Measurements from ENCODE around the gene ARMH3.

ARMH3 gene

DNA sequence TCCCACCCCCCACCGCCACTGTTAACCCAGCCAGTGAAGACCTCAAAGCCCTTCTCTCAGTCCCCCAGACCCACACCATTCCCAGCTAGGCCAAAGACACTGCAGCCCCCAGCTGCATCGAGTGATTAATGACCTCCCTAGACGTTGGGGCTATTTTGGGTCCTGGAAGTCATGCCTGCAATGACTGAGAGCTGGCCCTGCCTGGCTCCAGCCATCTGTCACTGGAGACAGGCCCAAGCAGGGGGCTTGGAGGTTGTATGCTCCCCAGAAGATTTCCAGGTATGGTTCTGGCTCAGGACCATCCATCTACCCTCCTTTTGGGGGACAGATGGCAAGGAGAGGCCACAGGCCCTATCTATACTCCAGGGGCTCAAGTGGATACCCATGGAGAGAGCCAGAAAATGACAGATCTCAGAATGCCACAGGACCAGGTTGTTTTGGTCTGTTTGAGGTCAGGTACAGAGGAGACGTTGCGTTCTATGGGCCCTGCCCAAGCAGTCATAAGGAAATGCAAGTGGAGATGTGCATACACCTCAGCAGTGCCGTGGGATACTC is 217.5 kb downstream of the ARMH3 start:
- no peak for DNase-seq (ENCODE audit: low read depth in 3 of 3, low spot score in 1 of 3)

DNA sequence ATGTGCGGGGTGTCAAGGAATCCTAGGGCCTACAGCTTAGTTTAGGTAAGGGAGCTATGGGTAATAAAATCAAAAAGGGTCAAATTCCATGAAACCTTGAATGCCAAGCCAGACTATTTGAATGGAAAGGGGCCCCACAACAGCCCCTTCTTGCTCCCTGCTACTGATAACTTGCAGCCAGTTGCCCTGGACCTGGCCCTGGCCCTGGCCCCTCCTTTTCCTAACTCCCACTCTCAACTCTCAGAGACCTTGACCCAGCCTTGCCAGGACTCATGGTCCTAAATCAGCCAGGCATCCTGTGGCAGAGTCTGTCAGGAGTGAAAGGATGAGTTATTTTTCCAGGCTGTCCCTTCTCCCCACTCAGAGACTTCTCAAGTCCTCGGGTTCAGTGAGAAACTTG is 218.2 kb downstream of the ARMH3 start:
- DNase-seq (ENCODE audit: low read depth in 3 of 3, low spot score in 1 of 3), result no peak

DNA sequence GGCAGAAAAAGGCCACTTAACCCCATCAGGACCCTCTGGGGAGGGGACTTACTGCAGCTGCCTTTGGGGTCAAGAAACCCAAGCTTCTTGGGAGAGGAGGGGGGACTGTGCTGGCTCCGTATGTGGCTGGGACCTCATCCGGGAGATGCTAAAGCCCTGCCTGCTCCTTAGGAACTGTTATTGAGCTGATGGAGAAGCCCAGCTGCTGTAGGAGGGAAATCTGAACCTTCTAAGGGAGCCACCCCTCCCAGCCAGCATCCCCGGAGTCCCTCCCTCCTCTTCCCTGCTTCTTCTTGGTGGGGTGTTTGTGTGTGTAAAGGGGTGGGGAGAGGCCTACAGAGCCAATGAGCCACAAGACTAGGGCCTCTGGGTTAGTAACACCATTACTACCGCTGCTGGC is 220.6 kb downstream of the ARMH3 start:
- no peak for DNase-seq (ENCODE audit: low read depth in 3 of 3, low spot score in 1 of 3)

DNA sequence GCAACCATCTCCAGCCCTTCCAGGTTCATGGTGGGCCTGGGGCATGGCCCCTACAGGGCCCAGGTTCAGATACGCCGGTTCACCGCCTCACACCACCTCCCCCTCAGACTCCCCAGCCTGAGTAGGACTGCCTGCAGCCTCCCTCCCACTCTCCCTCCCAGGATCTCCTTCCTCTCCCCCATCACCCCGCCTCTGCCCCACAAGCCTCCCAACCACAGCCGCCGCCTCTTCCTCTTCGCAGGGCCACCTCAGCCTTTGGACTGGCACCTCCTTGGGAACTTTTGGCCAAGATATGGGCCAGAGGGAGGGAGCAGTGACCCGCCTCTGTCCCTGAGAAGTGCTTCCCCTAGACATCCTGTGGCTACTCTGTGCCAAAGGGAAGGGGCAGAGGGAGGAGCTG is 221.6 kb downstream of the ARMH3 start:
- no peak for DNase-seq (ENCODE audit: low read depth in 3 of 3, low spot score in 1 of 3)

DNA sequence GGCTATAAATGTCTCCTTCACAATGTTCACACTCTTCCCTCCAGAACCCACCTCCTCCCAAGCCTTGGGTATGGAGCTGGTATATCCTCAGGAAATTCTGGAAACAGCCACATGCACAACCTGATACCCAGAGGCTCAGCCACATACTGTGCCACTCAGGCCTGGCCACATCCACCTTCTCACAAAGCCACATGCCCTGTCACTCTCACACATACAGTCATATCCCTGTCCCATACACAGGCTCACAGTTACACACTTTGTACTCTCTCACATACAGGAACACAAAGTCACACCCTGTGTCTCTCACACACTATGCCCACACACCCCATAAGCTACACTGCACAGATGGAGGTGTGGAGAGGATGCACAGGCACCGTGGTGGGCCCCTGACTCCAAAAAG is 222.5 kb downstream of the ARMH3 start:
- no peak for DNase-seq (ENCODE audit: low read depth in 3 of 3, low spot score in 1 of 3)

DNA sequence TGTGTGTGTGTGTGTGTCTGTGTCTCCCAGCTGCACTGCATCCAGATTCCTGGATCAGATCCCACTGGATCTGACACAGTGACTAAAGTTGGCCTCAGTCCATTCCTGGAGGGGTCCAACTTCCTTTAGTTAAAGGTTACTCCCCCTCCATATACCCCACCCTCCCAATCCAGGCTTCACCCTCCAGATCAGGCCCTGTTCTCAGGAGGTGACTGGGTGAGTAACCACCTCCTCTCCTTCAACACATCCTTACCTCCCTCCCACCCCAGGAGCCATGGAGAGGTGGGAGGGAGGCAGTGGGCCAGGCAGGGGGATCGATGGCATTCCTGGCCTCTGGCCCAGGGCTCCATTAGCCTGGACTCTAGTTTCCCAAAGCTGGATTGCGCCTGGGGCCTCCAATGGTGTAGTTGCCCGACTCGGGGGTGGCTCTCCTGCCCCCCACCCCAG is 223.6 kb downstream of the ARMH3 start:
- DNase-seq (ENCODE audit: low read depth in 3 of 3, low spot score in 1 of 3), result no peak

DNA sequence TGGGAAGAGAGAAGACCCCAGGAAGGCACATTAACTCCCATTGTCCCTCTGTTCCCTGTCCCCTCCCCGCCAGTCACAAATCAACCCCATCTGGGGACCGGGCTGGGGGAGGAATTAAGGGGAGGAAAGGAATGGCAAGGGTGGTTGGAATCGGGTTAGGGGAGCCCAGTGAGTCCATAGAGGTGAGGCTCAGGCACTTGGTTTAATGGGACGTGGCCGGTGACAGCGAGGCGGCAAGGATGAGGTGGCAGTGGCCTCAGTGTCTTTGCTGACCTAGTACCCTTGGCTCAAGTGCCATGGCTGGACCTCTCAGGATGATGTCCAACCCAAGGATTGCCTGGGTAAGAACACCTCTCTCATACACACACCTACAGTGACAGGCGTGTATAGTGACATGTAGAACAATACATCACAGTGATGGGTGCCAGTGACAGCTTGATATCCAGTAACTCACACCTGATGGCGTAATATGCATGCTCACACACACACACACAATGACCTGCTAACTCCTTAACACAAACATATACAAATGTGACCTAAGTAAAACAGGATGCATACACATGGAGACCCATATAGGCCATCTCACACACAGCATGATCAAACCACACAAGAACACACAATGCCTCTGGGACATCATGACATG is 224.7 kb downstream of the ARMH3 start:
- DNase-seq (ENCODE audit: low read depth in 3 of 3, low spot score in 1 of 3), result no peak

DNA sequence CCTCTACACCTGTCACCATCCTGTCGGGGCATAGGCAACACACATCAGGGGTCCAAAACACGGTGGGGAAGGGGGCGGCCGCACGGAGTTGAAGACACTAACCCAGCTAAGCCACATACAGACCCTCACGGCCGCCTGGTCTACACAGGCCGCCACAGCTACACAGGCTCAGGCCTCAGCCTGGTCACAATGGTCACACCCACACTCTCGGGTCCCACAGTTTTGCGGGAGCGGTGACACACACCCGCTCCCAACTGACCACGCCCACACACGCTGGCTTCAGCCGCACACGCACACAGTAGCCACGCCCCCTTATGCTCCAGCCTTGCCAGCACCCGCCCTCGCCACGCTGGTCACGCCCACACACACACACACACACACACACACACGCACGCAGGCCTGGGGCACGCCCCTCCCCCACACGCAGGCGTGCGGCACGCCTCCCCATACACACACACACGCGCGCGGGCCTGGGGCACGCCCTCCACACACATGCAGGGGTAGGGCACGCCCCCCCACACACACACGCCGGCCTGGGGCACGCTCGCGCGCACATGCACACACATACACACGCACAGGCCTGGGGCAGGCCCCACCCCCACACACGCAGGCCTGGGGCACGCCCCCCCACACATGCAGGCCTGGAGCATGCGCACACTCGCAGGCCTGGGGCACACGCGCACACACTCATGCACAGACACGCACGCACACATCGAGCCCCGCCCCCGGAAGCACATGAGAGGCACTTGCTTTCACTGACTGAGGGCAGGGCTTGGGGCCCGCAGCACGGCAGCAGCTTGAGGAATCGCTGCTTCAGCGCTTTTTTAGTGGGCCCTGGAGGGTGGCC is 225.4 kb downstream of the ARMH3 start:
- DNase-seq (ENCODE audit: low read depth in 3 of 3, low spot score in 1 of 3), result peak; percentile 83 to 89 (median 86)

DNA sequence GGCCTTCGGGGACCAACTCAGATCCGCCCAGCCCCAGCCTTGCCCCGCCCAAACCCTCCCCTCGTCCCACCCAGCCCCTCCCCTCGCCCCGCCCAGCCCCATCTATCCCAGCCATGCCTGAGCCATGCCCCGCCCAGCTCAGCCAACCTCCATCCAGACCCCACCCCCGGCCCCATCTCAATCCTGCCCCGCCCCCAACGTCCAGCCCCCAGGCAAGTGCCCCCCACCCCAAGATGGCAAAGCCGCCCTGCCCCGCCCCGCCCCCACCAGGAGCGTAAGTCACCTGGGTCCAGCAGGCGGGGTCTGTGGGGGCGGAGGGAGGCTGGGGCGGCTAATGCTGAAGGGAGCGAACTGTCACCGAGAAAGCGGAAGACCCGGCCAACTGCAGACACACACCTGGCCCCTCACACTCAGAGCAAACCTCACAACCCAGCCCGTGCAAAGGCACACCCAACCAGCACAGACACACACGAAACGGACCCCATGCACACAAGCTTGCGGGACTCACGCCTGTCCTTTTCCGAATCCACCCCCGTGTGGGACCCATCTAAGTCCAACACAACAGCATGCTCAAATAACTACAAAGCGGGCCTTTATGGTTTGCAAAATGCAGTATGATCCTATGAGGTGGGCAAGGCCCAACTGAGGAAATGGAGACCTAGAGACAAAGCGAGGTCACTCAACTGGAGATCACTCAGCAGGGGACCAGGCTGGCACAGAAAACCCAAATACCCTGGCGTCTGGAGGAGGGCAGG is 226.2 kb downstream of the ARMH3 start:
- peak in 1 of 3 donors; percentile 46 for DNase-seq (ENCODE audit: low read depth in 3 of 3, low spot score in 1 of 3)

DNA sequence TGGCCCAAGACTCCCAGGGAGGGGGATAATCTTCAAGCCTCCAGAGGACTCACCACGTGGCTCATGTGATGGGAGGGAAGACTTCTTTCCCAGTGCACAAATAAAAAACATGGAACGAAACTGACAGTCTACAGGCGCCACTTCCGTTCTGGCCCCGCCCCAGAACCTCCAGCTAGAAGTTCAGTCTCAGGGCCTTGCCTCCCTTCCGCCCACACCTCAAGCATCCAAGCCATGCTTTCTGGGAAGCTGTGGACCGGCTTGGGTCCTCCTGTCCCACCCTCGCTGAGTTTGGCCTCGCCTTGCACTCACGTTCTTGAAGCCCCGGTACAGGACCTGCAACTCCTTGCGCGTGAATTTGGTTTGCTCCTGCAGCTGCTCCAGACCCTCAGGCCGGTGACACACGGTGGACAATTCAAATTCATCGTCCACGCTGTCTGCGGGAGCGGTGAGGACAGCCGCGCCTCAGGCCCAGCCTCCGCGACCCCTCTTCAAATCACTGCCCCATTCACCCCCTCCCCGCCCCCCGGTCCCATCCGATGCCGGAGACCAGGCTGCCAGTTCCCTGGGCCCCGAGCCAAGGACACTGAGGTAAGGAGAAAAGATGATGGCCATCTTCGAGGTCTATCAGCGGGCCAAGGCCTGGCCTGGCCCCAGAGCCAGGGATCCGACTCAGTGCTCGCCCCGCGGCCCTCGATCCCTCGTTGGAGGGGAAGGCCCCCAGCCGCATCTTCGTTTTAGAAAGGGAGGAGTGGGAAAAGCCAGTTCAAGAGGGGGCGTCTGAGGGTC is 227.0 kb downstream of the ARMH3 start:
- DNase-seq (ENCODE audit: low read depth in 3 of 3, low spot score in 1 of 3), result no peak

DNA sequence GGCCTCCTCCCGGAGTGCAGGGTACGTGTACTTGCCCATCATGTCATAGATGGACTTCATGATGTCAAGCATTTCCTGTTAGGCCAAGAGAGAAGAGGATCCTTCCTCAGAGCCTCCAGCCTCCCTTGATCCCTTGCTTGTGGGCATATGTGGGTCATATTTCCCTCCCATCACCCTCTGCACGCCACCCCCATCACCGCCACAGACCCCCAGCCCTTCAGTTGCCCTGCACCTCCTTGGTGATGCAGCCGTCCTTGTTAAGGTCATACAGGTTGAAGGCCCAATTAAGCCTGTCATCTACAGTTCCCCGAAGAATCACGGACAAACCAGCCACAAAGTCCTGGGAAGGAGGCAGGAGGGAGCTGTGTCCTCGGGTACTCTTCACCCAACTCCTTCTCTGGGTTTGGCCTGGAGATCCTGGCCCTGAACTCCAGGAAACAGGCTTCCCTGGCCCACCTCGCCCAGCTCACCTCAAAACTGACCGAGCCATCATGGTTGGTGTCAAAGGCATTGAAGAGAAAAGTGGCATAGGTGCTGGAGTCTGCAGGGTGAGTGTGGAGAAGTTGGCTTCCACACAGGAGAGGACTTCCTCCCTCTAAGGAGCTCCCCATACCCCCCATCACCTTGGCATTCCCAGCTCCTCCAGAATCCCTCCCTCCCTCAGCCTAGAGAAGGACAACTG is 227.9 kb downstream of the ARMH3 start:
- no peak for DNase-seq (ENCODE audit: low read depth in 3 of 3, low spot score in 1 of 3)

DNA sequence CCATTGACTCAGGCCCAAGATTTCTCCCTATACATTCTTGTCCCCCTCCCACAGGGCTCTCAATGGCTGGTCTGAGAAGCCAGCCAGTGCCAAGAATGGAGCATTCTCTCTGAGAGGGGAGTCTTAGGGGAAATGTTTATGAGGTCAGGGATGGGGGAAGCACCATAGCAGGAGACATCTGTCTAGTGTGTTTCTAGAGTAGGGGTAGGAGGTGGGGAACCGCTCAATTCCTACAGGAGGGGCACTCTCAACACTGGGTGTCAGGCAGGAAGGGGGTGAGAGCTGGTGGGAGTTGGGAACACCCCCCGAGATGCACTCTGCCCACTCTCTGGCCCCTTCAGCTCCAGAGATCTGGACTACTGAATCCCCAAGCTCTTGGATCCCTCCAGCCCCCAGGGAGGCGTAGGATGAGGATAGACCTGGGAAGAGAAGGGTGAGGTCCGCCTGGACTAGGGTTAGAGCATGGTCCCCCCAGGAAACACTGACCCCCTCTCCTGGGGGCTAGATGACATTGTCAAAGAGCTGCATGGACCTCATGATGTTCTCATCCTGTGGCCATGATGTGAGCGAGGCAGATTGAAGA is 229.0 kb downstream of the ARMH3 start:
- DNase-seq (ENCODE audit: low read depth in 3 of 3, low spot score in 1 of 3), result no peak

DNA sequence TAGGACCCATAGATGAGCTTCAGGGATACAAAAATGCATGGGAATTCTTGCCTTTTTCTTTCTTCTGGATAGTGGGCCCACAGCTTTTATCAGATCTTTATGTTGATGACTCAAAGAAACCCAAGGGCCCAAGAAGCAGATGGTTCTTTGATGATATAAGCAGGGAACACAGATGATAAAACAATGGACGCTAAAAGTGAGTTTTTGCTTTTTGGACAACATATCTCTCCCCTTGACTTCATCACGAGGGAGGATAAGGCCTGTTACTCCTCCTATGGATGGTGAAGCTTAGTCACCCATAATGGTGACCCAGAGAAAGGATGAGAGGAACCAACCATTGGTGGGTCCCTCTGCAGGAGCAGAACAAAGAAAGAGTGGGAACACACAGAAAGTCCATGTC is 231.2 kb downstream of the ARMH3 start:
- DNase-seq (ENCODE audit: low read depth in 3 of 3, low spot score in 1 of 3), result no peak

DNA sequence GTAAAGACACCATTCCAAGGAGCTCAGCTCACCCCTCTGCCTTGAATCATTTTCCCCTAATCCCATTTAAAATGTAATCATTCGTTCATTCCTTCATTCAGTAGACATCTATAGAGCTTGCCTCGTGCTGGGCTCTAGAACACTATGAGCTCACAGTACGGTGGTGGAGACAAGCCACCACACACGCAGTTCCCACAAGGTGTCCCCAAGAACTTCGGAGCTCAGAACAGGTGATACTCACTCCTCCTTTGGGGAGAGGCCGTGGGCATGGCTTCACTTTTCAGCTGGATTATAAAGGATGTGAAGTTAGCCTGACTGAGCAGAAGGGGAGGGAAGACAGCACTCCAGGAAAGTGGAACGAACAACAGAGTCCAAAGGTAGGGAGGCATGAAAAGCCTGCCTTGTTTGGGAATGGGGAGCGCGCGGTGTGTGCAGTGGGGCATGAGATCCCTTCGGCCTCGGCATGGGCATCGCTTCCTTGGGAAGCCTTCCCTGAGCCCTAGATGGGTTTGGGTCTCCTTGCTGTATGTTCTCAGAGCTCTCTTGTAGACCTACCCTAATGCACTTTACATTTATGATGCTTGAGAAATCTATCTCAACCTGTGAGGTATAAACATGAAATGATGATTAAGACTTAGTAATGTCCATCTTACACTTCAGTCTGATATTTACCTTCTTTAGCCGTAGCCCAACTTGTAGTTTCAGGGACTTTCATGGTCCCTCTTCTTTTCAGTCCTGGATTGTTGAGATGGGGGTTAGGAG is 236.9 kb downstream of the ARMH3 start:
- DNase-seq (ENCODE audit: low read depth in 3 of 3, low spot score in 1 of 3), result no peak

DNA sequence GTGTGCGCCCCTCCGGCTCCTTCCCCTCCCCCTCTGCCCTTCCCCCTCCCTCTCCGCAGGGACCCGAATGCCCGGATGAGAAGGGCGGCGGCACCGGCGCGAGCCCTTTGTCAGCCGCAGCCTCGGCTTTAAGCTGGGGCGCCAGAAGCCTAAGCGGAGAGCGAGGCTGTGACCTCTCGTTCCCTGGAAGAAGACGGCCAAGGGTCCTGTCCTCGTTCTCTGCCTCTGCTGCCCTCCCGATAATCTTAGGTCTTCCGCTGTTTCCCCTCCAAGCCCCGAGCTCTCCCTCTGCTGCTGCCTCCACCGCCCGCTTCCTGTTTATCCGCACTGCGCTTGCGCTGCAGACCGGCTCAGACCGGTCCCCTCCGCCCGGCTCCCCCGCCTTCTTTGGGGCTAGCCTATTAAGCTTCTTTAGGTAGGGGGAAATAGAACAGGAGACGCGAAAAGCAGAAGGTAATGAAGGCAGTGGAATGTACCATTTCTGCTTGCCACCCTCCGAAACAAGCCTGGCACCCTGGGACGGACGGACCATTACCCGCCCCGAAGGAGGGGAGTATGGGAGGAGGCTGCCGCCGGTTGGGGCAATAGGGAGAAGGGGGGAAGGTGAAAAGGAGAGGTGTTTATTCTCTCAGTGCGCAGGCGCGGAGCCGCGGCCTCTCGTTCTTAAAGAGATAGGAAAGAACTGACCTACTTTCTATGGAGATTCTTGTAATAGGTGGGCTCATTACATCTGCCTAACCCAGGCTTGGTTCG is 237.7 kb downstream of the ARMH3 start, which contains the start of gene OGA:
TSS of gene OGA (minus strand) at position 326 of the 753 bp plus-strand sequence. CDS start 422 bp downstream, outside the sequence.
- peak; percentile 91 to 99 (median 94) for DNase-seq (ENCODE audit: low read depth in 3 of 3, low spot score in 1 of 3)

DNA sequence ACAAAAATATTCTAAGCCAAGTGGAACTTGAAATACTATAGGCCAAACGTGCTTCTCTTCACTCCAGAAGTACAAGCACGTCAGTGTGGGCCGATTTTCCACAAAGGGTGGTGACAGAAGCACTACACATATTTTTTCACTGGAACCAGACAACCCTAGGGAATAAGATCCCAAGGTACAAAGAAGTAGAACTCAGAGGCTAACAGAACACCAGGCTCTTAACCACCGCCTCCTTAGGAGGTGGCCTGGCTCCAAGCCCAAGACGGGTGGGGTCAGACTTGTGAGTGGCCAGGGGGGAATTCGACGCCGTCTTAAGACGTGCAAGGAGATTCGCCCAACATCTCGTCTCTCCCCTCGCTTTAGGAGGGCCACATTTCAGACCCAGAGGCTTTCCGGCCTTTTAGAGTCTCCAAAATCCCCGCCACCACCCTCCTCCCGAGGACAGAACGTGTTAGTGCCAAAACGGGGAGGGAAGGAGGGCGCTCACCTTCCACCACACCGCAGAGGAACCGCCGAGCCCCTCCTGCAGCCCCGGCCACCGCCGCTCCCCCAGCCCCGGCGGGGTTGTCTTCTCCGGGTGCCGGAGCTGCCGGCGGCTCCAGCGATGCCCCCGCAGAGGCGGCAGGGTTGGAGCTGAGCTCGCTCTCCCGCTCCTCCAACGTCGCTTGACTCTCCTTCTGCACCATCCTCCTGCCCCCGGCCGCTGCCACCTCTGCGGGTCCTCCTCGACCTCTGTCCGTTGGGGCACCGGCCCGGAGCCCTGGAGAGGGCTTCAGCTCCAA is 238.4 kb downstream of the ARMH3 start:
- DNase-seq (ENCODE audit: low read depth in 3 of 3, low spot score in 1 of 3), result no peak

DNA sequence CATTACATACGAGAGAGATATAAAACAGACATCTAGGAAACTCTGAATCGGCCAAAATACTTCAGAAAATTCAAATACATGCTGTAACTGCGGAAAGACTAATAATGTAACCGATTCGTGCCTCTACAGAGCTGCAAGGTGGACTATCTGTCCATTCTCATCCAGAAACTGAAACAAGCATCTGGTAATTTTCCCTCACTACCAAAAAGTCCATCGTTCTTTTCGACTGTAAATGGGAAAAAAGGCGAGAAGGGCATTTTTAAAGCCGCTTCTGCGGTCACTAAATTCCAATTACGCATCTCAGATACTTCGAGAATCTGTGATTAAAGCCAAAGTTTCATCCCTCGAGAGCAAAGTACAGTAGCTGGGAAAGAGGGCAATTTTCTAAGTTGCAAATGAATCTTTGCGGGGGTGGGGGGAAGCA is 239.0 kb downstream of the ARMH3 start:
- no peak for DNase-seq (ENCODE audit: low read depth in 3 of 3, low spot score in 1 of 3)
